ENCODE data around the gene ETHE1.

GRCh38 chr19:43482193-43482592, 44.8 kb downstream of the ETHE1 start:
- TF ChIP-seq, protein P1, sequence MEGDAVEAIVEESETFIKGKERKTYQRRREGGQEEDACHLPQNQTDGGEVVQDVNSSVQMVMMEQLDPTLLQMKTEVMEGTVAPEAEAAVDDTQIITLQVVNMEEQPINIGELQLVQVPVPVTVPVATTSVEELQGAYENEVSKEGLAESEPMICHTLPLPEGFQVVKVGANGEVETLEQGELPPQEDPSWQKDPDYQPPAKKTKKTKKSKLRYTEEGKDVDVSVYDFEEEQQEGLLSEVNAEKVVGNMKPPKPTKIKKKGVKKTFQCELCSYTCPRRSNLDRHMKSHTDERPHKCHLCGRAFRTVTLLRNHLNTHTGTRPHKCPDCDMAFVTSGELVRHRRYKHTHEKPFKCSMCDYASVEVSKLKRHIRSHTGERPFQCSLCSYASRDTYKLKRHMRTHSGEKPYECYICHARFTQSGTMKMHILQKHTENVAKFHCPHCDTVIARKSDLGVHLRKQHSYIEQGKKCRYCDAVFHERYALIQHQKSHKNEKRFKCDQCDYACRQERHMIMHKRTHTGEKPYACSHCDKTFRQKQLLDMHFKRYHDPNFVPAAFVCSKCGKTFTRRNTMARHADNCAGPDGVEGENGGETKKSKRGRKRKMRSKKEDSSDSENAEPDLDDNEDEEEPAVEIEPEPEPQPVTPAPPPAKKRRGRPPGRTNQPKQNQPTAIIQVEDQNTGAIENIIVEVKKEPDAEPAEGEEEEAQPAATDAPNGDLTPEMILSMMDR (IDR thresholded peaks at IDR 0.05; ENCODE audit: control extremely low read depth in 1 of 3, insufficient read depth in 1 of 3, low read depth in 1 of 3, low read length in 3 of 3): no peak
- TF ChIP-seq CHD7 (IDR thresholded peaks at IDR 0.05; ENCODE audit: insufficient replicate concordance, low read length): no peak
- no peak for TF ChIP-seq GTF2F1 (IDR thresholded peaks at IDR 0.05; ENCODE audit: borderline replicate concordance, low read depth, low read length)
- TF ChIP-seq FOSL1 (IDR thresholded peaks at IDR 0.05; ENCODE audit: insufficient read depth, low read depth, low read length): no peak
- TF ChIP-seq, protein P2, sequence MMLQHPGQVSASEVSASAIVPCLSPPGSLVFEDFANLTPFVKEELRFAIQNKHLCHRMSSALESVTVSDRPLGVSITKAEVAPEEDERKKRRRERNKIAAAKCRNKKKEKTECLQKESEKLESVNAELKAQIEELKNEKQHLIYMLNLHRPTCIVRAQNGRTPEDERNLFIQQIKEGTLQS (IDR thresholded peaks at IDR 0.05; ENCODE audit: insufficient read depth, low read depth, low read length): no peak

Measured in H1 (cell line).